Mesenchymal stem cell (in vitro differentiated cells and primary cell): ENCODE results near the gene SLC22A31.

Source experiments
- DNase-seq: peaks from one replicate; pipeline ENCODE4 v3.0.0-alpha.2; 2013
- H2AFZ ChIP-seq: one replicate; pipeline ENCODE4 v1.6.1; 2013; ENCODE audit warnings: low read depth, mild to moderate bottlenecking, control low read depth, inconsistent platforms, low read length, moderate library complexity
- H2AK5ac ChIP-seq: 2 replicates; pipeline ENCODE4 v1.6.1; 2013; ENCODE audit warnings: low read length, moderate library complexity, mild to moderate bottlenecking, inconsistent platforms; ENCODE audit not compliant: severe bottlenecking
- H2BK120ac ChIP-seq: one replicate; pipeline ENCODE4 v1.6.1; 2013; ENCODE audit warnings: low read depth, mild to moderate bottlenecking, inconsistent platforms, low read length, moderate library complexity
- H2BK12ac ChIP-seq, 2 experiments: one replicate each; pipeline ENCODE4 v1.6.1; 2013; ENCODE audit warnings: inconsistent platforms in 2 of 2, low read length in 2 of 2, mild to moderate bottlenecking in 2 of 2, moderate library complexity in 2 of 2, control low read depth in 1 of 2
- H2BK15ac ChIP-seq: one replicate; pipeline ENCODE4 v1.6.1; 2013; ENCODE audit warnings: mild to moderate bottlenecking, low read depth, inconsistent platforms; ENCODE audit not compliant: poor library complexity, severe bottlenecking
- H2BK5ac ChIP-seq: 2 replicates; pipeline ENCODE4 v1.6.1; 2013; ENCODE audit warnings: low read depth, mild to moderate bottlenecking, low read length, control low read depth, inconsistent platforms; ENCODE audit not compliant: poor library complexity, severe bottlenecking
- H3K14ac ChIP-seq, 2 experiments: one replicate each; pipeline ENCODE4 v1.6.1; 2013; ENCODE audit warnings: inconsistent platforms in 2 of 2, low read length in 2 of 2, control low read depth in 1 of 2, mild to moderate bottlenecking in 1 of 2, moderate library complexity in 1 of 2
- H3K18ac ChIP-seq, 2 experiments: one replicate each; pipeline ENCODE4 v1.6.1; 2013; ENCODE audit warnings: inconsistent platforms in 2 of 2, low read length in 2 of 2, control low read depth in 1 of 2, low read depth in 1 of 2, mild to moderate bottlenecking in 1 of 2
- H3K23ac ChIP-seq, 2 experiments: one replicate each; pipeline ENCODE4 v1.6.1; 2013; ENCODE audit warnings: inconsistent platforms in 2 of 2, low read length in 2 of 2, mild to moderate bottlenecking in 2 of 2, moderate library complexity in 2 of 2, control low read depth in 1 of 2
- H3K27ac ChIP-seq: 2 replicates; pipeline ENCODE4 v1.5.1; 2013; ENCODE audit warnings: mild to moderate bottlenecking, moderate library complexity, low read length, control low read depth, inconsistent platforms; ENCODE audit not compliant: poor library complexity, severe bottlenecking
- H3K27me3 ChIP-seq, 2 experiments: 2 replicates each; pipeline versions ENCODE4 v1.6.1 to v1.7.0; 2013; ENCODE audit warnings: low read length in 2 of 2, mild to moderate bottlenecking in 2 of 2, moderate library complexity in 2 of 2, control low read depth in 1 of 2, inconsistent platforms in 1 of 2; ENCODE audit not compliant: control insufficient read depth in 1 of 2, insufficient read depth in 1 of 2
- H3K36me3 ChIP-seq, 2 experiments: 2 replicates each; pipeline versions ENCODE4 v1.6.1 to v1.7.0; 2013; ENCODE audit warnings: low read length in 2 of 2, control low read depth in 1 of 2, inconsistent platforms in 1 of 2, low read depth in 1 of 2, mild to moderate bottlenecking in 1 of 2; ENCODE audit not compliant: insufficient read depth in 2 of 2, control insufficient read depth in 1 of 2
- H3K4ac ChIP-seq, 2 experiments: one replicate each; pipeline ENCODE4 v1.6.1; 2013; ENCODE audit warnings: inconsistent platforms in 2 of 2, low read length in 2 of 2, mild to moderate bottlenecking in 2 of 2, moderate library complexity in 2 of 2, control low read depth in 1 of 2, low read depth in 1 of 2
- H3K4me1 ChIP-seq: 2 replicates; pipeline ENCODE4 v1.6.1; 2013; ENCODE audit warnings: low read depth, low read length, control low read depth; ENCODE audit not compliant: control insufficient read depth, insufficient read depth
- H3K4me2 ChIP-seq: 2 replicates; pipeline ENCODE4 v1.6.1; 2013; ENCODE audit warnings: low read length, mild to moderate bottlenecking, inconsistent platforms; ENCODE audit not compliant: poor library complexity, severe bottlenecking
- H3K4me3 ChIP-seq, 2 experiments: 2 replicates each; pipeline versions ENCODE4 v1.5.1 to v1.7.0; 2013; ENCODE audit warnings: low read length in 2 of 2, mild to moderate bottlenecking in 2 of 2, control low read depth in 1 of 2, low read depth in 1 of 2; ENCODE audit not compliant: insufficient read depth in 1 of 2
- H3K79me1 ChIP-seq: replicated peaks from 2 replicates; pipeline ENCODE4 v1.6.1; 2013; ENCODE audit warnings: mild to moderate bottlenecking, control low read depth, low read length, inconsistent platforms; ENCODE audit not compliant: poor library complexity, severe bottlenecking
- H3K9ac ChIP-seq: 2 replicates; pipeline ENCODE4 v1.7.0; 2013; ENCODE audit warnings: mild to moderate bottlenecking, low read length, moderate library complexity
- H3K9me3 ChIP-seq: 2 replicates; pipeline ENCODE4 v1.7.0; 2013; ENCODE audit warnings: mild to moderate bottlenecking, low read length; ENCODE audit not compliant: control insufficient read depth
- H4K8ac ChIP-seq: one replicate; pipeline ENCODE4 v1.6.1; 2013; ENCODE audit warnings: inconsistent platforms, mild to moderate bottlenecking, low read length, moderate library complexity
- H4K91ac ChIP-seq: one replicate; pipeline ENCODE4 v1.6.1; 2013; ENCODE audit warnings: mild to moderate bottlenecking, low read length, inconsistent platforms
- WGBS: methylation state at CpG from one replicate; pipeline ENCODE4 v1.1.7; 2013; ENCODE audit warnings: mixed read lengths; 5-methylcytosine and 5-hydroxymethylcytosine counted together

Gene SLC22A31

GRCh38 chr16:89176717-89177116 is 23.6 kb downstream of the SLC22A31 start:
- Histone ChIP-seq H3K4ac (no peak overlapping the region), H4K8ac (no peak overlapping the region), H3K4me3 (no peak overlapping the region), H2BK5ac (no peak overlapping the region), H3K27me3 (peaks cover 14 to 77% of the 10 kb centered on the region in 2 experiments), H2AFZ (no peak overlapping the region), H2BK120ac (no peak overlapping the region), H3K14ac (no peak overlapping the region), H3K79me1 (no peaks in the 10 kb centered on the region), H3K18ac (no peak overlapping the region), H4K91ac (no peak overlapping the region), H3K9me3 (no peaks in the 10 kb centered on the region), H2AK5ac (no peak overlapping the region), H3K27ac (no peak overlapping the region), H2BK15ac (no peak overlapping the region), H2BK12ac (no peak overlapping the region), H3K36me3 (no peaks in the 10 kb centered on the region), H3K23ac (no peak overlapping the region), H3K4me2 (no peak overlapping the region), H3K4me1 (peaks cover 12% of the 10 kb centered on the region), H3K9ac (no peak overlapping the region)
- WGBS, result 91% methylated on average over 9 of the region's 9 CpGs
- DNase-seq, result no peak

DNA sequence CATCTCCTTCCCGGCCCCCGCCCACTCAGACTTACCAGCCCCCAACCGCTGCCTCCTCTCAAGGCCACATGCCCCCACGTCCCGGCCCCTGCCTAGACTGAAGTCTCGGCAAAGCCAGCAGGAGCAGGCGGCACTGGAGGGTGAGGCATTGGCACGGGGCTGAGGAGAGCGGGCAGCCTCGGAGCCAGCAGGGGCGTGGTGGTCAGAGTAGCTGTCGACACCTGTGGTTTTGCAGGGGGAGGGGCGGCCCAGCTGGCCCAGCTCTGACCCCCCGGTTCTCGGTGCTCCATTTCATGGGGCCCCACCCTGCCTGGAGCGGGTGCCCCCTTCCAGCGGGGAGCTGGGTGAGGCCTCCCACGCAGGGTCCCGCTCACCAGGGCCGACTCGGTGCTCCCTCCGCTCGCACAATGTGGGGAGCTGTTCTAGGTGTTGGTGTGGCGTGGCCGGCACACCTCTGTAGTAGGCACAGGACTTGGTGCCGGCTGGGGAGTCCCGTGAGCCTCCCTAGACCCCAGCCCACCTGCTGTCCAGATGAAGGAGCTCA is 24.1 kb downstream of the SLC22A31 start:
- DNase-seq, result no peak
- no peak overlapping the region for H3K4me3 ChIP-seq
- H4K8ac ChIP-seq, result no peak overlapping the region
- no peaks in the 10 kb centered on the region for H3K79me1 ChIP-seq
- 92% methylated on average over 27 of the region's 27 CpGs for WGBS
- H3K14ac ChIP-seq, result no peak overlapping the region
- H2AFZ ChIP-seq, result no peak overlapping the region
- no peak overlapping the region for H4K91ac ChIP-seq
- no peak overlapping the region for H3K4ac ChIP-seq
- H3K27ac ChIP-seq, result no peak overlapping the region
- H3K9ac ChIP-seq, result no peak overlapping the region
- H3K23ac ChIP-seq, result no peak overlapping the region
- no peaks in the 10 kb centered on the region for H3K36me3 ChIP-seq
- H2BK12ac ChIP-seq, result no peak overlapping the region
- H2AK5ac ChIP-seq, result no peak overlapping the region
- H2BK5ac ChIP-seq, result no peak overlapping the region
- H3K4me2 ChIP-seq, result no peak overlapping the region
- peaks cover 15 to 75% of the 10 kb centered on the region in 2 experiments for H3K27me3 ChIP-seq
- peaks cover 16% of the 10 kb centered on the region for H3K4me1 ChIP-seq
- no peak overlapping the region for H2BK15ac ChIP-seq
- H2BK120ac ChIP-seq, result no peak overlapping the region
- H3K18ac ChIP-seq, result no peak overlapping the region
- no peaks in the 10 kb centered on the region for H3K9me3 ChIP-seq

DNA sequence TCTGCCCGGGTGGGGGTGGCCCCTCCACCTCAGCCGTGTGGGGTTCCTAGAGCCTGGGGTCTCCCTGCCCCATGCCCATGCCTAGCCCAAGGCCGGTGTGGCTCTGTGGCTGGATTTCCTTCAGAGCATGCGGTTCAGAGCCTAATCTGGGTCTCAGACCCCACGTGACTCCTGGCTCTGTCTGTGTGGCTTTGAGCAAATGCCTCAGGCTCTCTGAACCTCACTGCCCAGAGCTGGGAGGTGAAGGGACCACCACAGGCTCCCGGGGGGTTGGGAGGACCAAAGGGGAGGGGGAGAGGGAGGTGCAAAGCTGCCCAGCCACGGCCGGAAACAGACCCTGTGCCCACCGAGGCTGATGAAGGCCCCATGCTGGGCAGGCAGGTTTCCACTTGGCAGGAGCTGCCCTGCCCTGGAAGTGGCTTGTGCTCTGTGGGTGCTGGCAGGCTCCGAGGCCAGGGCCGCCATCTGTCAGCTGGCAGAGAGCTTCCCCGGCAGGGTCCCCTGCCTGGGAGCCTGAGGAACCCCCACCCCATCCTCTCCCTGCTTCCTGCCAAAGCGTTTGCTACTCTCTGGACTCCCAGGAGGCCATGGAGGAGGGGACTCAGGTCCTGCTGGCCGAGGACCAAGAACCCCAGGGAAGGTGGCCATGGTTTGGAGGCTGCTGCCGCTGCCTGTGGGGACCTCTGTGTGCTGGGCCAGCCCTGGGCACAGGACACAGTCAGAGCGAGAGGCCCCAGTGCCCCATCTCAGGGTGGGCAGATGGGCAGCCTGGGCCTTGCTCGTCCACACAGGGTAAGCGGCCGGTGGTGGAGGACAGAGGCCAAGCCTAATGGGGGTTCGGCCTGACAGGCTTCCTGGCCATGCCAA is 24.8 kb downstream of the SLC22A31 start:
- Histone ChIP-seq H3K18ac (no peak overlapping the region), H2BK12ac (no peak overlapping the region), H3K27ac (no peak overlapping the region), H2BK15ac (no peak overlapping the region), H2AK5ac (no peak overlapping the region), H3K9ac (no peak overlapping the region), H3K4me3 (no peak overlapping the region), H3K4me2 (no peak overlapping the region), H3K9me3 (no peaks in the 10 kb centered on the region), H2BK120ac (no peak overlapping the region), H3K79me1 (no peaks in the 10 kb centered on the region), H3K14ac (no peak overlapping the region), H3K4ac (no peak overlapping the region), H3K4me1 (peaks cover 22% of the 10 kb centered on the region), H4K91ac (no peak overlapping the region), H2BK5ac (no peak overlapping the region), H3K27me3 (peaks cover 21 to 76% of the 10 kb centered on the region in 2 experiments), H2AFZ (no peak overlapping the region), H4K8ac (no peak overlapping the region), H3K36me3 (no peaks in the 10 kb centered on the region), H3K23ac (no peak overlapping the region)
- DNase-seq, result no peak
- WGBS, result 72% methylated on average over 20 of the region's 20 CpGs

GRCh38 chr16:89174877-89175276 is 25.5 kb downstream of the SLC22A31 start:
- Histone ChIP-seq H2BK5ac (no peak overlapping the region), H2BK15ac (no peak overlapping the region), H3K27me3 (peaks cover 23 to 77% of the 10 kb centered on the region in 2 experiments), H3K79me1 (no peaks in the 10 kb centered on the region), H3K23ac (no peak overlapping the region), H3K14ac (no peak overlapping the region), H3K36me3 (no peaks in the 10 kb centered on the region), H3K9me3 (no peaks in the 10 kb centered on the region), H4K91ac (peak overlapping the region; percentile 2), H2BK12ac (no peak overlapping the region), H2AK5ac (no peak overlapping the region), H4K8ac (no peak overlapping the region), H2BK120ac (no peak overlapping the region), H3K9ac (no peak overlapping the region), H2AFZ (no peak overlapping the region), H3K4me1 (peaks cover 23% of the 10 kb centered on the region), H3K4me3 (no peak overlapping the region), H3K18ac (no peak overlapping the region), H3K27ac (no peak overlapping the region), H3K4ac (no peak overlapping the region), H3K4me2 (no peak overlapping the region)
- 81% methylated on average over 14 of the region's 14 CpGs for WGBS
- DNase-seq, result no peak
